HCT116 (cell line): Measurements from ENCODE around the gene GRIA4. TPM values are rescaled to one million over a fixed set of nuclear protein-coding genes. Genes with fewer than 3 reads are reported as not detected.

Experiments used
- ATAC-seq: fragments of 200-7000 bp; cut with Tn5 transposase; 2 replicates; pipeline ENCODE4 v1.9.1; 2020; ENCODE audit warnings: mild to moderate bottlenecking, moderate library complexity
- BruUV-seq: library from RNA; stranded (reverse); fragments of 400-500 nt; replicated peaks from 2 replicates; lab custom pipeline; 2021; lab: Mats Ljungman, UMichigan
- CTCF ChIA-PET: fragments of 300-600 bp; sonication (Branson Sonifier 250); formaldehyde crosslinking; loops from one replicate; lab custom pipeline; 2021; ENCODE audit warnings: antibody characterized with exemption; lab: Charles Lee
- POLR2A ChIA-PET: fragments of 300-600, 350-600 bp; sonication (Branson Sonifier 250); formaldehyde crosslinking; loops from one replicate; lab custom pipeline; 2021; ENCODE audit warnings: antibody characterized with exemption; lab: Charles Lee
- RAD21 ChIA-PET, 2 experiments: fragments of 300-600 bp; sonication (Branson Sonifier 250); formaldehyde crosslinking; loops; one replicate each; lab custom pipeline; 2023; ENCODE audit warnings: low total read pairs in 2 of 2; ENCODE audit not compliant: uncharacterized antibody in 2 of 2, unreplicated experiment in 2 of 2, low non-redundant PET in 1 of 2; lab: Charles Lee
- DNase-seq: peaks from one replicate; pipeline ENCODE4 v3.0.0-alpha.2; 2010; ENCODE audit warnings: low read depth, low spot score
- H2AFZ ChIP-seq: fragments of 200-600 bp; shearing (Covaris generic), sonication (generic); 2 replicates; pipeline ENCODE4 v1.6.1; 2017; ENCODE audit warnings: low read depth, mixed run types, mixed read lengths, antibody characterized with exemption, low read length; ENCODE audit not compliant: poor library complexity, severe bottlenecking
- H3K27ac ChIP-seq: 2 replicates; pipeline ENCODE4 v1.5.1; 2012; ENCODE audit warnings: low read depth, low read length
- H3K27me3 ChIP-seq: fragments of 200-600 bp; sonication (generic); 2 replicates; pipeline ENCODE4 v1.6.1; 2016; ENCODE audit warnings: mixed run types, low read length, mixed read lengths; ENCODE audit not compliant: insufficient read depth
- H3K36me3 ChIP-seq, 2 experiments: fragments of 200-500 bp in 1 of 2; fragments of 200-600 bp in 1 of 2; sonication (Bioruptor generic) in 1 of 2; sonication (generic) in 1 of 2; 2 replicates each; pipeline versions ENCODE4 v1.5.1 to v1.6.1; 2014 to 2016; ENCODE audit warnings: low read length in 2 of 2, inconsistent platforms in 1 of 2, mixed read lengths in 1 of 2, mixed run types in 1 of 2; ENCODE audit not compliant: insufficient read depth in 2 of 2, control insufficient read depth in 1 of 2
- H3K4me1 ChIP-seq, 2 experiments: fragments of 200-600 bp in 1 of 2; sonication (generic) in 1 of 2; 2 replicates each; pipeline versions ENCODE4 v1.5.1 to v1.6.1; 2012 to 2017; ENCODE audit warnings: low read length in 2 of 2, inconsistent platforms in 1 of 2, mild to moderate bottlenecking in 1 of 2, mixed read lengths in 1 of 2, mixed run types in 1 of 2, moderate library complexity in 1 of 2; ENCODE audit not compliant: insufficient read depth in 2 of 2, control insufficient read depth in 1 of 2
- H3K4me2 ChIP-seq: fragments of 200-600 bp; sonication (generic); 2 replicates; pipeline ENCODE4 v1.6.1; 2017; ENCODE audit warnings: mixed run types, low read length, mixed read lengths
- H3K4me3 ChIP-seq, 2 experiments: fragments of 200-600 bp in 1 of 2; sonication (generic) in 1 of 2; replicated peaks in 1 of 2; 2 replicates each; pipeline ENCODE4 v1.5.1; 2011 to 2016; ENCODE audit warnings: low read length in 2 of 2, control low read depth in 1 of 2, low read depth in 1 of 2, mild to moderate bottlenecking in 1 of 2, mixed read lengths in 1 of 2, mixed run types in 1 of 2
- H3K79me2 ChIP-seq: fragments of 200-600 bp; sonication (generic); 2 replicates; pipeline ENCODE4 v1.6.1; 2017; ENCODE audit warnings: mild to moderate bottlenecking, mixed run types, low read length, moderate library complexity, mixed read lengths; ENCODE audit not compliant: insufficient read depth
- H3K9ac ChIP-seq: fragments of 200-600 bp; sonication (generic); 2 replicates; pipeline ENCODE4 v1.6.1; 2016; ENCODE audit warnings: low read length, mixed read lengths
- H3K9me2 ChIP-seq: fragments of 200-600 bp; sonication (generic), shearing (Covaris generic); 2 replicates; pipeline ENCODE4 v1.6.1; 2017; ENCODE audit warnings: mixed run types, mild to moderate bottlenecking, moderate library complexity; ENCODE audit not compliant: insufficient read depth
- H3K9me3 ChIP-seq, 2 experiments: fragments of 200-500 bp in 1 of 2; fragments of 200-600 bp in 1 of 2; sonication (Bioruptor generic) in 1 of 2; sonication (generic) in 1 of 2; 2 replicates each; pipeline ENCODE4 v1.6.1; 2014 to 2017; ENCODE audit warnings: low read length in 2 of 2, mixed read lengths in 2 of 2, inconsistent platforms in 1 of 2, low read depth in 1 of 2, mild to moderate bottlenecking in 1 of 2, mixed run types in 1 of 2, moderate library complexity in 1 of 2; ENCODE audit not compliant: control insufficient read depth in 1 of 2, insufficient read depth in 1 of 2
- H4K20me1 ChIP-seq: fragments of 200-600 bp; sonication (generic), shearing (Covaris generic); 2 replicates; pipeline ENCODE4 v1.6.1; 2017; ENCODE audit warnings: mixed run types, mild to moderate bottlenecking, moderate library complexity; ENCODE audit not compliant: insufficient read depth
- ATF3 ChIP-seq: IDR thresholded peaks from 2 replicates; pipeline ENCODE4 v1.6.1; 2012
- CTCF ChIP-seq, 3 experiments: fragments of 200-600 bp in 1 of 3; sonication (generic) in 1 of 3; IDR thresholded peaks in 2 of 3; conservative IDR thresholded peaks in 1 of 3; 2 replicates each; pipeline ENCODE4 v1.5.1; 2012 to 2017; ENCODE audit warnings: low read depth in 2 of 3, low read length in 2 of 3, antibody characterized with exemption in 1 of 3, borderline replicate concordance in 1 of 3, control low read depth in 1 of 3, mild to moderate bottlenecking in 1 of 3, mixed read lengths in 1 of 3, mixed run types in 1 of 3, moderate library complexity in 1 of 3; ENCODE audit not compliant: insufficient read depth in 1 of 3
- EGR1 ChIP-seq: IDR thresholded peaks from 2 replicates; pipeline ENCODE4 v1.6.1; 2012; ENCODE audit warnings: low read depth
- ELF1 ChIP-seq: IDR thresholded peaks from 2 replicates; pipeline ENCODE4 v1.6.1; 2012; ENCODE audit warnings: low read depth, borderline replicate concordance
- EZH2 ChIP-seq: fragments of 200-600 bp; sonication (generic); IDR thresholded peaks from 2 replicates; pipeline ENCODE4 v1.6.1; 2017; ENCODE audit warnings: antibody characterized with exemption, mixed run types
- EZH2phosphoT487 ChIP-seq: fragments of 200-600 bp; IDR thresholded peaks from 2 replicates; pipeline ENCODE4 v1.6.1; 2018; ENCODE audit warnings: antibody characterized with exemption, borderline replicate concordance
- FOSL1 ChIP-seq: IDR thresholded peaks from 2 replicates; pipeline ENCODE4 v1.6.1; 2012; ENCODE audit warnings: low read depth
- JUND ChIP-seq: IDR thresholded peaks from 2 replicates; pipeline ENCODE4 v1.6.1; 2012
- POLR2AphosphoS5 ChIP-seq: IDR thresholded peaks from 2 replicates; pipeline ENCODE4 v1.6.1; 2011; ENCODE audit warnings: mild to moderate bottlenecking, low read depth, low read length, moderate library complexity
- RAD21 ChIP-seq: IDR thresholded peaks from 2 replicates; pipeline ENCODE4 v1.6.1; 2012; ENCODE audit warnings: low read depth, mild to moderate bottlenecking
- REST ChIP-seq: IDR thresholded peaks from 2 replicates; pipeline ENCODE4 v1.6.1; 2012; ENCODE audit warnings: low read depth
- TCF7L2 ChIP-seq: IDR thresholded peaks from 2 replicates; pipeline ENCODE4 v1.7.0; 2011; ENCODE audit warnings: borderline replicate concordance, inconsistent platforms; ENCODE audit not compliant: insufficient read depth, insufficient read length; ENCODE audit errors: extremely low read depth
- YY1 ChIP-seq: IDR thresholded peaks from 2 replicates; pipeline ENCODE4 v1.6.1; 2011; ENCODE audit warnings: low read length, low read depth, moderate library complexity, mild to moderate bottlenecking; ENCODE audit not compliant: insufficient replicate concordance; ENCODE audit errors: extremely low read depth
- ZBTB33 ChIP-seq: IDR thresholded peaks from 2 replicates; pipeline ENCODE4 v1.6.1; 2011; ENCODE audit warnings: mild to moderate bottlenecking, low read length, moderate library complexity; ENCODE audit not compliant: insufficient replicate concordance; ENCODE audit errors: extremely low read depth
- ZFX ChIP-seq: fragments of 450-650 bp; IDR thresholded peaks from 2 replicates; pipeline ENCODE4 v1.6.1; 2017
- ZNF274 ChIP-seq: fragments of 200-500 bp; sonication (Bioruptor generic); IDR thresholded peaks from 2 replicates; pipeline ENCODE4 v1.6.1; 2014; ENCODE audit warnings: mild to moderate bottlenecking, low read depth, low read length, inconsistent platforms
- intact Hi-C: fragments of 100-400 bp; cut with micrococcal nuclease; formaldehyde crosslinking; loops from 2 replicates; pipeline ENCODE4 v1.10.0; 2022
- total RNA-seq: library from RNA; stranded (reverse); gene quantifications from one replicate; pipeline ENCODE4 v1.2.1, GENCODE V29; 2021; ENCODE audit not compliant: unreplicated experiment

GRIA4 gene
- total RNA-seq, 1 experiment from 2014 or later = not detected

GRCh38 chr11:105988197-105988596 lies 378.3 kb downstream of the GRIA4 start:
- Histone ChIP-seq H3K4me1 (no peaks in the 10 kb centered on the region), H3K36me3 (no peaks in the 10 kb centered on the region), H3K4me2 (no peak overlapping the region), H3K4me3 (no peak overlapping the region), H3K9me3 (no peaks in the 10 kb centered on the region), H2AFZ (no peak overlapping the region), H3K9me2 (no peaks in the 10 kb centered on the region), H3K27ac (no peak overlapping the region), H3K27me3 (no peaks in the 10 kb centered on the region), H3K9ac (no peak overlapping the region), H4K20me1 (no peaks in the 10 kb centered on the region), H3K79me2 (no peaks in the 10 kb centered on the region)
- no peak for TF ChIP-seq EZH2
- TF ChIP-seq REST = no peak
- TF ChIP-seq ELF1 = no peak
- no peak for TF ChIP-seq FOSL1
- no peak for TF ChIP-seq ZNF274
- no peak for TF ChIP-seq EZH2phosphoT487
- no peak for TF ChIP-seq POLR2AphosphoS5
- TF ChIP-seq CTCF (IDR thresholded peaks at IDR 0.05 in 2 of 3, conservative IDR thresholded peaks at IDR 0.05 in 1 of 3; ENCODE audit: borderline replicate concordance in 1 of 3, insufficient read depth in 1 of 3, low read depth in 2 of 3, low read length in 2 of 3) = no peak
- TF ChIP-seq RAD21 = no peak
- no peak for TF ChIP-seq ZFX
- no peak for TF ChIP-seq ZBTB33
- no peak for TF ChIP-seq ATF3
- no peak for TF ChIP-seq EGR1
- TF ChIP-seq TCF7L2 = no peak
- no peak for TF ChIP-seq YY1
- no peak for TF ChIP-seq JUND
- intact Hi-C loops = no loop called here
- no TSS peak for BruUV-seq
- CTCF ChIA-PET = no interaction called here
- ATAC-seq (no peak), DNase-seq (no peak)
- POLR2A ChIA-PET = no interaction called here
- RAD21 ChIA-PET = no interaction called here
